Stimulated activated CD4-positive, alpha-beta T cell treated with anti-CD3 and anti-CD28 coated beads, Interleukin-15, amount 100 ng/mL, for 24 hours (primary cell): ENCODE results near the gene CLASP1.
"Not testable (repeated sequence)": the region's sequence is repeated elsewhere in the genome, so short reads cannot be mapped to it uniquely, and the experiment has no call there.

Experiments
- DNase-seq: peaks from one replicate; pipeline ENCODE4 v3.0.0-alpha.2; 2020

Gene CLASP1

DNA sequence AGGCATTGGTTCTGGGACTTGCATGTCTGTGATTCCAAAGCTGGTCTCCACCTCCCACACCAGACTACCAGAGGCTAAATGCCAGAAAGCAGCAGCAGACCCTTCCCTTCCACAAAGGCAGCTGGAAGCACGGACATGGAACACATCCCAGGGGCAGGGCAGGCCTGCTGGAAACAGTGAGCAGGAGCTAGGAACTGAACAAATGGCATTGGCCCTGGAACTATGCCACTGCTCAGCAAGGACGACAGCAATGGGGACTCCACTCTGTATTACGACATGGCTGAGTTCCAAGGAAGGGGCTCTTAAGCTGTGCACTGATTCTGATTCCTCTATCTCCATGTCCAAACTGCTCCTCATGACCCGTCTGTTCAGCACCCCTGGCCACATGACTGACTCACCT lies 286.5 kb downstream of the CLASP1 start:
- DNase-seq: no peak

GRCh38 chr2:121362226-121362625 lies 287.0 kb downstream of the CLASP1 start:
- DNase-seq: no peak

- no peak for DNase-seq
Observed at GRCh38 chr2:121360566-121361300, 288.5 kb downstream of the CLASP1 start.

DNA sequence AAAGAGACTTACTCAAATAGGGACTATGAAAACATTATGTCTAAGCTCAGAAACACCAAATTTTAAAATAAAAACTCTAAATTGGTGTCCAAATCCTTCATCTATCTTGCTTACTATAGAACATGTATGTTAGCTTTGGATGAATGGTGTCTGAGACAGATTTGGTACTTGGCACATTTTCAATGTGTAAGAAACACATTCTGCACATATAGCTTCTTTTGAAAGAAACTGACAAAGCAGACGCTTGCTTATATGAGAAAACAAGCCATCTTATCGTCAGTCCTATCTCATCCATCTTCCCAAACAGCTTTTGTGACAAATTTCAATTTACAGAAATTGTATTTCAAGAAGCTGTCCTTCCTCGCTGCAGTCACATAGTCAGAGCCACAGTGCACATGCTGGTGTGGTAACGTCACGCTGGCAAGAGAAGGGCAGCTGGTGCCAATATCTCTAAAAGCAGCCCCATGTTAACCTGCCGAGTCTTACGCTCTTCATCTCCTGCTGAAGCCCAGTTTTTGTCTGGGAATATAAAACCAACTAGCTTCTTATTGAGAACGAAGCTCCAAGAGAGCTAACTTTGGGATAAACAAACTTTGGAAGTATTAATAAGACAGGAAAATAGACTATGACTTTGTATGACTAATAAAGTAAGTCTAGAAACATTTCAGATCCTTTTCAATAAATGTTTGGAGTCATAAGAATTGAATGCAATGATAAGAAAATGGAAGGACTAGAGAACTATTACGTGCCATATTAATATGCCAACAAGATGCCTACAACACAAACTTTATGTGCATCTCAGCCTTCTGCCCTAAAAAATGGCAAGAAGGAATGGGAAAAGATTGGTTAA lies 289.3 kb downstream of the CLASP1 start:
- no peak for DNase-seq

DNA sequence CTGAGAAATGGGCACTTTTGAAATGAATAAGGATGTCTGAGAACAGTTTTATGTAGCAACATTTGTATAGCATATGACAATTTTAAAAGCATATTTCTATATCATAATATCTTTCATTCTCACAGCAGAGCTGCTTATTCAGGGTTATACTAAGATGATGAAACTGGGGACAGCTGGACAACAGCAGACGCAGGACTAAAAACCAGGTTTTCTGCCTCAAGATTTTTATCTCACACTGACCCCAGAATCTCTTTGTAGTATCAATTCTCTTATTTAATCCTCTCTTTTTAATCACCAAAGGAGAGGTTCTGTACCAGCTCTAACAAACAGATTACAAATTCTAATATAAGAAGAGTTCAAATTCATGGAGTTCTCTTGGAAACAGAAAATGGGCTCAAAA lies 290.1 kb downstream of the CLASP1 start:
- no peak for DNase-seq

GRCh38 chr2:121358291-121358690 lies 291.0 kb downstream of the CLASP1 start:
- DNase-seq: no peak

GRCh38 chr2:121356058-121356640 lies 293.1 kb downstream of the CLASP1 start:
- DNase-seq: peak; percentile 25

DNA sequence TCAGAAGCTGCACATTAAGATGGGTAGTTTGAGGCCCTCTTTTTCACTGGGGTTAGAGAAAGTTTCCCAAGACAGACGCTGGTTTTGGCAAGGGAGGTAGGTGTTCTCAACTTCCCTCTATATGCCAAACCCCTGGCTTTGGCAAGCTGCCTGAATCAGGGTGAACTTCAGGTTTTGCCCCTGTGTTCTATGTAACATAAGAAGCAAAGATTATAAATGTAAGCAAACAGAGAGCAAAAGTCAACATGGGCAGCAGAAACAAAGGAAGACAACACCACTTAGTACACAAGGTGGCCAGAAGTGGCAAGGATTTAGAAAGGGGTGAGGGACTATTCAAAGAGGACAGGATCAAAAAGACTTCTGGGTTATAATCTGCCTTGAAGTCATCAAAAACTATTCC lies 293.8 kb downstream of the CLASP1 start:
- no peak for DNase-seq

DNA sequence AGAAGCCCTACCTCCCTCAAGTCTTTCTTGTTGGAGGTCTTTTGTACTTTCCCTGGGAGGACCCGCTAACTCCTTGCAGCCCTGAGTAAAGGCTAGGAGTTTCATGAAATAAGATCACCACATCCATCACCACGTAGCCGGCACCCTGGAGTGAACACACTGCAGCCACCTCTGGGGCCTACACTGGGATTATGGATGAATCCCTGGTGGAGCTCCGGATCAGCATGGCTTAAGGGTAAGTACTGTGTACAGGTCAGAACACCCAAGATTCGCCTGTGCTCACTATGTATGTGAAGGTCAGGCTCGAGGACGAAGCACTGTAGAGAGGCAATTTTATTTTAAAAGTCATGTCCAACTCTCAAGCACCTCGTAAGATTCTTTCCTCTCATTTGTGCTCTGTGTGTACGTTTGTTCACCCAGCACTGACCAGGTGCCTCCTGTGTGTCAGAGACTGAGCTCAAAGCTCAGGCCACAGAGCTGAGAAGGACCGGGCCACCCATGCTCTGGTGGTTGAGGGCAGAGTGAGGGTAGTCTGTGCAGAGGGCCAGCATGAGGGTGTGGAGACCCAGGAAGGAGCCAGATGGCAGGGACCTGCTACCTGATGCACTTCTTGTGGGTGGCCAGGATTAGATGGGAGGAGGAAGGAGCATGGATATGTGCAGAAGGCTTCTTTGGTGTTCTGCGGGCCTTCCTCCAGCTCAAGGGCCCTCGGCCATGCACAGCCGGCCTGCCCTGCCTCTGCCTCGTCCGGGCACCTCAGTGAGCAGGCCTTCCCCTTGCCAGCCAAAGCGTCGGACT lies 297.5 kb downstream of the CLASP1 start:
- DNase-seq: no peak

DNA sequence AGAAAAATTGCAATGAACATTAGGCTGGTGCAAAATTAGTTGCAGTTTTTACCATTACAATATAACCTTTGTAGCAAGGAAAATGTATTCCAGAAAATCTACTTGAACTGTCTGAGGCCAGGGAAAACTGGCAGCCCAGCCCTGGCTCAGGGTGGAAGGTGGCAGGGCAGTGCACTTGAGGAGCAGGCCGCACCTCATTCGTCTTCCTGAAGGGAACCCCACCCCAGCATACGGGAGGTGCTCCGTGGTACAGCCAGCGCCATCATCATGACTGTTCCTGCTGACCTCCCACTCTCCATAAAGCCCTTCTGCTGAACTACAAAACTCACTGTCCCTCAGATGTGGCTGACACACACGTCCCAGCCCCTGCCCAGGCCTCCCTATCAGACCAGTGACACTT lies 298.4 kb downstream of the CLASP1 start:
- no peak for DNase-seq

DNA sequence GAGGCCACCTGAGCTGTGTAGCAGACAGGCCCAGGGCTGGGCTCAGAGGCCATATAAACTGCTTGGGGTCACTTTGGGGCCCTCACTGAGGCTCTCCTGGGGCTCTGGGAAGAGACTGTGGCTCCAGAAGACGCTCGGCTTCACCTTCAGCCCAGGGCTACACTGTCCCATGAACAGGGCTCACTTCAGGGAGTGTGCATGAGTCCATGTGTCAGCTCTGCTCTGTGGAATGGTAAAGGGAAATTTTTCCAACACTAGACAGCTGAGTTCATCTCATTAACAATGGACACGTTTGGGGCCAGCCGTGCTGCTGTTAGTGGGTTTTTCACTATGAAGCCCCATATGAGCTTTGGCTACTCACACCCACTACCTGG lies 298.9 kb downstream of the CLASP1 start:
- no peak for DNase-seq

DNA sequence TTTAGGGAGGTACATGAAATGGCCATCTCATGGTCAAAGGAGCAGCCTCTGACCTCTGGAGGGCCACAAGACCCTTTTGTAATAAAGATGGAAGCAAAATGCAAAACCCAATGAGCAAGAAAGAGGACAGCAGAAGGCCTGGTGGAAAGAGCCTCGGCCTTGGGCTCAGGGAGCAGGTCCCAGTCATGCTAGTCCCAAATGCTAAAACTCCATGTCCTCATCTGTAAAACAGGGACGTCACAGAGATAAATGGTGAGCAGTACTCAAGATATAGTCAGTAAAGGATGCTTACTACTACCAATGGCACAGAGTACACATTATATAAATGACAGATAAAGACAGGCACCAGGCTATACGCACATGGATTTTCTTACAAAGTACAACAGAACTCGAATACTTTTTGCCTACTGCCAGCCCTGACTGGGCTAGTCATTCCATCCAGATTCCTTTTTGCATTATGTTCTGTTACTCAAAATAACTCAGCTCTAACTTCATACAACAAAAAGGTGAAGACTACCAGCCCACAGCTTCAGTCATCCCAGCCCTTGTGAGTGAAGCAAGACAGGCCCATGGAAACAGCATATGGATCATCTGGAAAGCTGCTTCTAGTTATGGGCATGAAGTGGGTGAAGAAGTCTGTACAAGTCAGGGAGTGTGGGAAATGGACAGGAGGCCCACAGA lies 299.4 kb downstream of the CLASP1 start:
- DNase-seq: no peak

DNA sequence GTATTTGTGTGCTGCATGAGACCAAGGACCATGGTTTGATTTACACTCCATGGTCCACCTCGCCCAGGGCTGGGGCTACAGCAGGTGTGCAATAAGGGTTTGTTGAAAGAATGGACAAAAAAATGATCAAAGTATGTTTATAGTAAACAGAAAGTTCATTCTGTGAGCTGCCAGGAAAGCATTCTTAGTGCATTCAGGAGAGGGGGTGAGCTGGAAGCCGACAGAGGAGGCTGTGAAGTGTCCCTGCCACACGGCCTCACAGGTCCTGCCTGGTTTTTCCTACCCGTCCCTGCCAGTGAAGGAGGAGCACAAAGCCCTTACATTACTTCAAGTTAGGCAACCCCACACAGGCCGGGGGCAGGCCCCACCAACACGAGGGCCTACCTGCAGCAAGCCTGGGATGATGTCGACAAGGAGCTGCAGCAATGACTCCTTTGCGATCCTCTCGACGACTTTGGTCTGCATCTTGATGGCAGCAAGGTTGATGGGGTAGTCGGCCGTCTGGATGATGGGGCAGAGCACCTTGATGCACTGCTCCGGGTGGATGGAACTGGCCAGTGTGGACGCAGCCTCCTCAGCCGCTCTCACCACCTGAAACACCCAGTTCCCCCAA lies 301.0 kb downstream of the CLASP1 start:
- no peak for DNase-seq

DNA sequence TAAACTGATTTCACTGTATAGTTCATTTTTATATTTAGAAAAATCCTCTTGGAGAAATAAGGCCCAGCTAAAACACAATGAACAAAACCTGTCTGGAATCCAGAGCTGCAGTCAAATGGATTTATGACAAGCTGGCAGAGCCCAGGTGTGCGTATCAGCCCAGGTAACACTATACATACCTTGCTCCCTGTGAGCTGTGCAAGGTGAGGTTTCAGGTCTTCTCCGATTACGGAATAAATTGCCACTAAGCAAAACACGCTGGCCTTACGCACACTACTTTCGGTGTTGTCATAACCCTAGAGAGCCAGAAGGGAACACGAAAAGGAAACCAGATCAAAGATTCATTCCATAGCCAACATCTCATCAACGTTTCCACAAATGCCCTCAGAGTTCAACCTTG lies 302.4 kb downstream of the CLASP1 start:
- DNase-seq: no peak

GRCh38 chr2:121346407-121346806 lies 302.9 kb downstream of the CLASP1 start:
- no peak for DNase-seq

- DNase-seq: no peak
Observed at GRCh38 chr2:121345887-121346286, 303.4 kb downstream of the CLASP1 start.

DNA sequence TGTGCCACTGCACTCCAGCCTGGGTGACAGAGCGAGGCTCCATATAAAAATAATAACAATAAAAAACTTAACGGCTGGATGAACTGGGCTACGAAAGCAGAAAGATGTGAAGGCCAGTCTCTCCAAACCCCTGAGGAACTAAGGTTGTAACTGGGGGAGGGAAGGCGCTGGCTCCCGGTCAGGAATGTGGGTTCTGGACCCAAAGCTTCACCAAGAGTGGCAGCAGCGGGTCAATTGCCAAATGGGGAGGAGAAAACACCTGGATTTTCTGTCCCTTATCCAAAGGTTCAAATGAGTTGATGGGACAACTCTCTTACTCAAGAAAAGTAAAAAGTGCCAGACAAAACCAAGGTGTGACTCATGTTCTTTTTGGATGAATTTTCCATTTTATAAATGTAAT lies 304.2 kb downstream of the CLASP1 start:
- no peak for DNase-seq

GRCh38 chr2:121343828-121344399 lies 305.3 kb downstream of the CLASP1 start:
- DNase-seq: not testable (repeated sequence)

GRCh38 chr2:121343191-121343590 lies 306.1 kb downstream of the CLASP1 start:
- no peak for DNase-seq

GRCh38 chr2:121342751-121343150 lies 306.5 kb downstream of the CLASP1 start:
- DNase-seq: no peak

DNA sequence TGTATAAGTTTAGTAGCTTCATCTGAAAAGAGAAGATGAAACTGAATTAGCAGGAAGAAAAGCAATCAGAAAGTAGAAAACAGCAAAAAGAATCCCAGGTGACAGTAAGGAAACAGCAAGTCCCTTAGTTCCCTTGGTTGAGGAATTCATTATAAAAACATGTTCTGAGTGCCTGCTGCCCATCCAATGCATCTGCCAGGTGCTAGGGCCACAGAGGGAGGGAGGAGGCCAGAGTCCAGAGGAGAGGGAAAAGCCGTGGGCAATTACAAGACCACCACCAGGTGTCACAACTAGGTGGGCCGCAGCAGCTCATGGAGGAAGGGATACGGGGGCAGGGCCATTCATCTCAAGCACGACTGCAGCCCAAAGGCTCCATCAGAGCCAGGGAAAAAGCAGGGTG lies 308.3 kb downstream of the CLASP1 start:
- DNase-seq: no peak

GRCh38 chr2:121338281-121338680 lies 311.0 kb downstream of the CLASP1 start:
- DNase-seq: no peak
